Body of pancreas (tissue), 4 donors: Measurements from ENCODE around the gene KPNA3. TPM values are rescaled to one million over a fixed set of nuclear protein-coding genes. Genes with fewer than 3 reads are reported as not detected.

Experiments used
- ATAC-seq: fragments of 150-250 bp; one replicate; pipeline ENCODE4 v1.9.1; 2016
- DNase-seq, 4 donors: peaks; one replicate each; pipeline ENCODE4 v3.0.0-alpha.2; 2019
- H3K27ac ChIP-seq, 4 donors: fragments of 200-600 bp; sonication (generic); 1 replicate in 3 of 4; 2 replicates in 1 of 4; pipeline versions ENCODE4 v1.5.1 to v1.6.1; 2016 to 2019; ENCODE audit warnings: mild to moderate bottlenecking in 1 of 4, mixed read lengths in 1 of 4, moderate library complexity in 1 of 4
- H3K27me3 ChIP-seq, 2 donors: fragments of 200-600 bp; sonication (generic); one replicate each; pipeline ENCODE4 v1.6.0; 2016; ENCODE audit warnings: mild to moderate bottlenecking in 1 of 2
- H3K36me3 ChIP-seq, 2 donors: fragments of 200-600 bp; sonication (generic); replicated peaks in 1 of 2; 2 replicates each; pipeline ENCODE4 v1.5.1; 2016; ENCODE audit warnings: low read depth in 2 of 2; ENCODE audit not compliant: insufficient read depth in 1 of 2
- H3K4me1 ChIP-seq: fragments of 200-600 bp; sonication (generic); one replicate; pipeline ENCODE4 v1.6.0; 2016
- H3K4me3 ChIP-seq, 2 donors: fragments of 200-600 bp; sonication (generic); 1 replicate in 1 of 2; 2 replicates in 1 of 2; pipeline ENCODE4 v1.5.1; 2016 to 2019
- H3K9me3 ChIP-seq, 3 donors: fragments of 200-600 bp; sonication (generic); 1 replicate in 2 of 3; 2 replicates in 1 of 3; pipeline ENCODE4 v1.5.1; 2016
- POLR2A ChIP-seq, 3 donors: fragments of 450-650 bp; IDR thresholded peaks; one replicate each; pipeline ENCODE4 v1.6.1; 2016; ENCODE audit warnings: antibody characterized with exemption in 3 of 3, mild to moderate bottlenecking in 2 of 3
- WGBS, 2 donors: methylation state at CpG; one replicate each; pipeline ENCODE4 v1.1.5; 2017; 5-methylcytosine and 5-hydroxymethylcytosine counted together
- intact Hi-C: fragments of 100-400 bp; cut with DNase I; formaldehyde crosslinking; loops from one replicate; pipeline ENCODE4 v1.15.1; 2023
- total RNA-seq, 2 donors: library from RNA; depleted of rRNA; stranded (reverse); fragments of >200 nt; gene quantifications; one replicate each; pipeline ENCODE4 v1.1.0, GENCODE V29; 2016
- TF ChIP-seq, protein P1 (sequence below), 7 experiments: fragments of 450-650 bp in 4 of 7; fragments of 200-600 bp in 3 of 7; sonication (generic) in 3 of 7; IDR thresholded peaks; one replicate each; pipeline ENCODE4 v1.5.1; 2016 to 2019; ENCODE audit warnings: antibody characterized with exemption in 7 of 7

The KPNA3 gene
- total RNA-seq, 2 donors from 2014 or later: 6.3 to 10.9 TPM

DNA sequence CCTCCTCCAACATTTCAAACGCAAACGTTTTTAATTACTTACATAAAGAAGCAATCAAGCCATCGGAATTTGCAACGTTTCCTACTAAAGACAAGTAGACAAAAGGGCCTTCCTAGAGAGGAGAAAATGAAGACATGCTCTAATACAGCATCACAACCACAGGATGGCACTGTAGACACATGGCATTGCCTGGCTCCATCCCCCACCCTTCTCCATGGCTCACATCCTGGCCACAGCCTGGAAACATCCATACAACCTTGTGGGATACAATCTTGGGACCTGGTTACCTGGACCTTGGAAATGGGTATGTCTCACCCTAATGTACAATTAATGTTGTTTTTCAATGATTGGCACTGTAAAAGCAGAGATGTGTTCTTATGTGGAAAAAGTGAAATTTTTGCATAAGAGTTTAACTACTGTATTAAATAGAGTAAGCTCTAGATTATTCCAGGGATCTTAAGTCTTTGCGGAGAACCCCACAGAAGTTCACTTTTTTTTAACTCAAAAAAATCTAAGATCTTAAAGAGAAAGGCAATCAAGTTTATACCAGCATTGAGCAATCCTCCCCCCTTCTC, 122.7 kb downstream of the KPNA3 start:
- H3K27me3 ChIP-seq: no peaks in the 10 kb centered on the region
- H3K4me1 ChIP-seq: no peaks in the 10 kb centered on the region
- H3K9me3 ChIP-seq: no peaks in the 10 kb centered on the region
- WGBS, 2 donors: 39 to 49% methylated on average over 5 of the region's 5 CpGs
- DNase-seq (peak; percentile 50 to 75 (median 66)), ATAC-seq (peak; percentile 86)
- no peak overlapping the region for H3K4me3 ChIP-seq
- peaks cover 0 to 7% of the 10 kb centered on the region in 2 donors for H3K36me3 ChIP-seq
- no peak for TF ChIP-seq POLR2A (IDR thresholded peaks at IDR 0.05)
- TF ChIP-seq, protein P1, sequence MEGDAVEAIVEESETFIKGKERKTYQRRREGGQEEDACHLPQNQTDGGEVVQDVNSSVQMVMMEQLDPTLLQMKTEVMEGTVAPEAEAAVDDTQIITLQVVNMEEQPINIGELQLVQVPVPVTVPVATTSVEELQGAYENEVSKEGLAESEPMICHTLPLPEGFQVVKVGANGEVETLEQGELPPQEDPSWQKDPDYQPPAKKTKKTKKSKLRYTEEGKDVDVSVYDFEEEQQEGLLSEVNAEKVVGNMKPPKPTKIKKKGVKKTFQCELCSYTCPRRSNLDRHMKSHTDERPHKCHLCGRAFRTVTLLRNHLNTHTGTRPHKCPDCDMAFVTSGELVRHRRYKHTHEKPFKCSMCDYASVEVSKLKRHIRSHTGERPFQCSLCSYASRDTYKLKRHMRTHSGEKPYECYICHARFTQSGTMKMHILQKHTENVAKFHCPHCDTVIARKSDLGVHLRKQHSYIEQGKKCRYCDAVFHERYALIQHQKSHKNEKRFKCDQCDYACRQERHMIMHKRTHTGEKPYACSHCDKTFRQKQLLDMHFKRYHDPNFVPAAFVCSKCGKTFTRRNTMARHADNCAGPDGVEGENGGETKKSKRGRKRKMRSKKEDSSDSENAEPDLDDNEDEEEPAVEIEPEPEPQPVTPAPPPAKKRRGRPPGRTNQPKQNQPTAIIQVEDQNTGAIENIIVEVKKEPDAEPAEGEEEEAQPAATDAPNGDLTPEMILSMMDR (IDR thresholded peaks at IDR 0.05): peak; percentile 33 to 86 (median 66)
- no peak overlapping the region for H3K27ac ChIP-seq
- intact Hi-C loops: loop anchor here (5.0 kb wide), 1 partner anchor 177 kb away; no protein-coding TSS in a partner anchor

DNA sequence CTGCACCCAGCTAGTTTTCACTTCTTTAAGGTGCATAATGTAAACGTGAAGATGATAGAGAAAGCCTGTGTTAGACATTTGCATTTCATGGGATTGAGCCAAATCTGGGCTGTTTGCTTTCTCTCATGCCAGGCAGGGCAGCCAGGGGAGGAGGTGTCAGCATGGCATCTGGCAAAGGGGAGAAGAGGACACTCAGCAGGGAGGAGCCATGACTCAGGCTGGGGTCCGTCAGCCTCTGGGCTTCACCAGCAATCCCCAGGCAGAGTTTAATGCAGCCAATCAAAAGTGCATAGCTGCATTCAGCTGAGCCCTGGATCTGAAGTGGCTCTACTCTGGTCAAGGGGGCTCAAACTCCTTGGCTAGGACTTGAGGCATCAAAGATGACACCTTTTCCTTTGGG, 124.7 kb downstream of the KPNA3 start:
- no peaks in the 10 kb centered on the region for H3K4me1 ChIP-seq
- no peaks in the 10 kb centered on the region for H3K9me3 ChIP-seq
- TF ChIP-seq, protein P1 (IDR thresholded peaks at IDR 0.05): no peak
- no peak for TF ChIP-seq POLR2A (IDR thresholded peaks at IDR 0.05)
- no peak overlapping the region for H3K27ac ChIP-seq
- no peaks in the 10 kb centered on the region for H3K27me3 ChIP-seq
- H3K4me3 ChIP-seq: no peak overlapping the region
- 69 to 78% methylated on average over 2 of the region's 2 CpGs for WGBS, 2 donors
- intact Hi-C loops: loop anchor here (5.0 kb wide), 1 partner anchor 180 kb away; no protein-coding TSS in a partner anchor
- no peak for DNase-seq
- no peak for ATAC-seq
- peaks cover 0 to 7% of the 10 kb centered on the region in 2 donors for H3K36me3 ChIP-seq

DNA sequence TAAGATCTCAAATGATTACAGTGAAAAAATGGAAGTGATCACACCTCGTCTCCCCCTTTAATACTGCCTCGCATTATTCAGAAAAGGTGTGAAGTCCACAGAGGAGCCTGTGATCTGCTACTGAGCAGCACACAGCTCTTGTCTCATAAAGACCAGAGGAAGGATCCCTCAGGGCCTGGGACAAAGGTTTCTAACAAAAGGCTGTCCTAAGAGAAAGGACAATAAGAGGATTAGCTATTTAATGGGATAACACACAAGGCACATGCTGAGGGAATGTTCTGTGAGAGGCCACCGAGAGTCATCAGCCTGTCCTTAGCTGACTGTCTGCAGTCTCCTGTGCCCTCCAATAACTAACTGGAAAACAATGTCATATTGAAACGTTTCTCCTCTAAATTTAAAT, 127.9 kb downstream of the KPNA3 start:
- TF ChIP-seq POLR2A (IDR thresholded peaks at IDR 0.05): no peak
- TF ChIP-seq, protein P1 (IDR thresholded peaks at IDR 0.05): no peak
- intact Hi-C loops: loop anchor here (5.0 kb wide), 1 partner anchor 183 kb away; no protein-coding TSS in a partner anchor
- WGBS, 2 donors: 81 to 82% methylated on average over 4 of the region's 4 CpGs

DNA sequence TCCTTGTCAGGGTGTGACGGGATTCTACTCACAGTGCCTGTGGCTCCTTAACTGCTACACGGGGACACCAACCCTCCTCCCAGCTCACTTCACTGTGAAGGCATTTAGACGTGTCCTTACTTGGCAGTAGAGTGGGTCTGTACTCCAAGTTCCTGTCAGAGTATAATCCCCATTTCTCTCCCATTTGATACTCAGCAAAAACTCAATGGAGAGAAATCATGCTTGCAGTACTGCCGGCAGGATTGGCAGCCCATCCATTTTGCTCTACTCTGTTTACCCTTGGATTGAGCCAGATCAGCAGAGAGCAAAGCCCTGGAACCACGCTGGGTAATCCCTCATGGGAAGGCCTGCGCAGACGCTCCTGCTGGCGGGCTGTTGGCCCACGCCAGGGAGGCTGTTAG, 135.2 kb downstream of the KPNA3 start:
- no peak for DNase-seq
- WGBS, 2 donors: 90 to 91% methylated on average over 8 to 9 of the region's 9 CpGs
- Histone ChIP-seq H3K4me1 (no peaks in the 10 kb centered on the region), H3K36me3 (peaks cover 0 to 2% of the 10 kb centered on the region in 2 donors), H3K27ac (no peak overlapping the region), H3K4me3 (no peak overlapping the region), H3K27me3 (no peaks in the 10 kb centered on the region), H3K9me3 (no peaks in the 10 kb centered on the region)
- TF ChIP-seq, protein P1 (IDR thresholded peaks at IDR 0.05): no peak
- no peak for TF ChIP-seq POLR2A (IDR thresholded peaks at IDR 0.05)
- intact Hi-C loops: no loop called here
- no peak for ATAC-seq

More for the DNA sequence above, 127.9 kb downstream of the KPNA3 start:
- DNase-seq (no peak), ATAC-seq (no peak)
- Histone ChIP-seq H3K4me3 (no peak overlapping the region), H3K27ac (no peak overlapping the region), H3K4me1 (no peaks in the 10 kb centered on the region), H3K9me3 (no peaks in the 10 kb centered on the region), H3K36me3 (peaks cover 0 to 9% of the 10 kb centered on the region in 2 donors), H3K27me3 (no peaks in the 10 kb centered on the region)

DNA sequence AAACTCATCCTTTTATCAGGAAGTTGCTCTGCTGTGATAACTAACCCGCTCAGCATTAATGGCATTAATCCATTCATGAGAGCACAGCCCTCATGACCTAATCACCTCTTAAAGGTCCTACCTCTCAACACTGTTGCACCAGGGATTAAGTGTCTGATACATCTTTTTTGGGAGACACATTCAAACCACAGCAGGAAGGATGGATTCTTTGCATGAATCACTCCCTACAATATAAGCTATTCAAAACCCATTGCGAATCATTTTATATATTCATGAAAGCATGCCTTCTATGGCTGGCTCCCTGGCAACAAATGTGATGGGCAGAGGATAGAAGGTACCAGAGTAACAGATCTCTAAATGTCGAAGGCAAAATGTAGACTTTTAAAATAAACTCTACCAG, 136.6 kb downstream of the KPNA3 start:
- WGBS, 2 donors: 78 to 84% methylated on average over 3 of the region's 3 CpGs
- intact Hi-C loops: no loop called here

More for the DNA sequence above, 136.6 kb downstream of the KPNA3 start:
- H3K36me3 ChIP-seq: peaks cover 0 to 2% of the 10 kb centered on the region in 2 donors
- no peaks in the 10 kb centered on the region for H3K4me1 ChIP-seq
- DNase-seq: no peak
- TF ChIP-seq, protein P1 (IDR thresholded peaks at IDR 0.05): no peak
- no peak for TF ChIP-seq POLR2A (IDR thresholded peaks at IDR 0.05)
- ATAC-seq: no peak
- H3K27ac ChIP-seq: no peak overlapping the region
- H3K9me3 ChIP-seq: no peaks in the 10 kb centered on the region
- H3K27me3 ChIP-seq: no peaks in the 10 kb centered on the region
- H3K4me3 ChIP-seq: no peak overlapping the region
